GM18502 (cell line): Measurements from ENCODE around the gene CANT1.

Experiments used
- ATAC-seq: cut with Tn5 transposase; IDR thresholded peaks from one replicate; pipeline ENCODE4 v1.9.1; 2021; ENCODE audit warnings: mild to moderate bottlenecking; ENCODE audit not compliant: unreplicated experiment, poor library complexity

The CANT1 gene

GRCh38 chr17:78981010-78981888, 28.3 kb downstream of the CANT1 start:
- no peak for ATAC-seq

- no peak for ATAC-seq
Observed at GRCh38 chr17:78980624-78980972, 29.0 kb downstream of the CANT1 start.

GRCh38 chr17:78979780-78980623, 29.6 kb downstream of the CANT1 start, which contains the start of gene LGALS3BP:
LGALS3BP (minus strand) TSS chr17:78979923; CDS start chr17:78977191, 2,732 bp downstream.
- ATAC-seq, result no peak

GRCh38 chr17:78977997-78978973, 31.3 kb downstream of the CANT1 start:
- ATAC-seq, result no peak

GRCh38 chr17:78977681-78977943, 32.0 kb downstream of the CANT1 start:
- no peak for ATAC-seq

- no peak for ATAC-seq
Observed at GRCh38 chr17:78976907-78977680, 32.5 kb downstream of the CANT1 start.

- no peak for ATAC-seq
Observed at GRCh38 chr17:78974635-78975591, 34.7 kb downstream of the CANT1 start.

- no peak for ATAC-seq
Observed at GRCh38 chr17:78973792-78974520, 35.6 kb downstream of the CANT1 start.

- no peak for ATAC-seq
Observed at GRCh38 chr17:78973196-78973595, 36.4 kb downstream of the CANT1 start.

- no peak for ATAC-seq
Observed at GRCh38 chr17:78972507-78973105, 37.0 kb downstream of the CANT1 start.

- no peak for ATAC-seq
Observed at GRCh38 chr17:78971756-78972506, 37.6 kb downstream of the CANT1 start.

- ATAC-seq, result no peak
Observed at GRCh38 chr17:78970834-78971755, 38.5 kb downstream of the CANT1 start.

GRCh38 chr17:78969865-78970264, 39.7 kb downstream of the CANT1 start:
- no peak for ATAC-seq

- ATAC-seq, result no peak
Observed at GRCh38 chr17:78967782-78968362, 41.7 kb downstream of the CANT1 start.

GRCh38 chr17:78966910-78967600, 42.5 kb downstream of the CANT1 start:
- ATAC-seq, result no peak
